ENCODE measurements around the gene KIF18A.

KIF18A gene

DNA sequence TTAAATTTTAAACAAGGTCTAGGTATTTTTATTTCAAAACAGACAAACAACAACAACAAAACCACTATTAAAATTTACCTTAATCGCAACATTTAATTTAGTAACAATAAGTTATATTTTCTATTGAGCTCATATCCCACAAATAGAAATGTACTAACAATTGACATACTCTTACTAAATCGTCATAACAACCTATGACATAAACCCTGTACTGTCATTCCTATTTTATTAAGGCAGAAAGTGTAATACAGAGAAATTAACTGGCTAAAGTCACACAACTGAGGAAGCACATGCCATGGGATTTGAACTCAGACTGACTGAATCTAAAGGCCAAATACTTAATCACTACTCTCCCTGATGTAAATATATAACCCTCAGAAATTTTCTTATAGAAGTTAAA, 3.0 kb downstream of the KIF18A start:
- TF ChIP-seq, protein P1, sequence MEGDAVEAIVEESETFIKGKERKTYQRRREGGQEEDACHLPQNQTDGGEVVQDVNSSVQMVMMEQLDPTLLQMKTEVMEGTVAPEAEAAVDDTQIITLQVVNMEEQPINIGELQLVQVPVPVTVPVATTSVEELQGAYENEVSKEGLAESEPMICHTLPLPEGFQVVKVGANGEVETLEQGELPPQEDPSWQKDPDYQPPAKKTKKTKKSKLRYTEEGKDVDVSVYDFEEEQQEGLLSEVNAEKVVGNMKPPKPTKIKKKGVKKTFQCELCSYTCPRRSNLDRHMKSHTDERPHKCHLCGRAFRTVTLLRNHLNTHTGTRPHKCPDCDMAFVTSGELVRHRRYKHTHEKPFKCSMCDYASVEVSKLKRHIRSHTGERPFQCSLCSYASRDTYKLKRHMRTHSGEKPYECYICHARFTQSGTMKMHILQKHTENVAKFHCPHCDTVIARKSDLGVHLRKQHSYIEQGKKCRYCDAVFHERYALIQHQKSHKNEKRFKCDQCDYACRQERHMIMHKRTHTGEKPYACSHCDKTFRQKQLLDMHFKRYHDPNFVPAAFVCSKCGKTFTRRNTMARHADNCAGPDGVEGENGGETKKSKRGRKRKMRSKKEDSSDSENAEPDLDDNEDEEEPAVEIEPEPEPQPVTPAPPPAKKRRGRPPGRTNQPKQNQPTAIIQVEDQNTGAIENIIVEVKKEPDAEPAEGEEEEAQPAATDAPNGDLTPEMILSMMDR (IDR thresholded peaks at IDR 0.05) = no peak

DNA sequence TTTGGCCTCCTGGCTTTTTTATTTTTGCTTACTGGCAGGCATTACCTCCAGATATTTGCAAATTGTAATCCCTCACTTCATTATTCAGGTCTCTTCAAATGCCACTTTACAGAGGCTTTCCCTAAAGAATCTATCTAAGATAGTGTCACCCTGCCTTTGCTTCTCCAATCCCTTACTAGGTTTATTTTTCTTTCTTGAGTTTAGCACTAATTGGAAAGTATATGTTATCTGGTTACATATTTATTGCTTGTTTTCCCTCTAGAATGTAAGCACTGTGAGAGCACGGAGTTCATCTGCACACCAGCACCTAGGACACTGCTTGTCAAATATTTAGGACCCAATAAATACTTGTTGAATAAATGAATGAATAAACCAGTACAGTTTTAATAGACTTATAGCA, 3.5 kb downstream of the KIF18A start:
- TF ChIP-seq, protein P1 (IDR thresholded peaks at IDR 0.05) = no peak

DNA sequence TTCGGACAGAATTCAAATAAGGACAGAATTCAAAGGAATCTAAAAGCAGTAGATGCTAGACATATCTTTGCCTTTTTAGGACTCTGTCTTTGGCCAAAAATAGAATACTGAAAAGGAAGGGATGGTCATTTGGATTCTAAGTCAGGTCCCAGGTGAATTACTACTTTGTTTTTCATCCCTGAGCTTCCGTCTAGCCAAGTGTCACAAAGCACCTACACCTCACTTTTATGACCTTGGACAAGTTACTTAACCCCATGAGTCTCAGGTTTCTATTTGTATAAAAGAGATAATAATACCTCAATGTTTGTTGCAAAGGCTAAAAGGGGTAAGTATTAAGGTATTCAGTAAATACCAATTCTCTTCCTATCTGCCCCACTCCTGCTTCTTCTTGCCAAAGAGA, 7.3 kb downstream of the KIF18A start:
- TF ChIP-seq, protein P1 (IDR thresholded peaks at IDR 0.05) = no peak

DNA sequence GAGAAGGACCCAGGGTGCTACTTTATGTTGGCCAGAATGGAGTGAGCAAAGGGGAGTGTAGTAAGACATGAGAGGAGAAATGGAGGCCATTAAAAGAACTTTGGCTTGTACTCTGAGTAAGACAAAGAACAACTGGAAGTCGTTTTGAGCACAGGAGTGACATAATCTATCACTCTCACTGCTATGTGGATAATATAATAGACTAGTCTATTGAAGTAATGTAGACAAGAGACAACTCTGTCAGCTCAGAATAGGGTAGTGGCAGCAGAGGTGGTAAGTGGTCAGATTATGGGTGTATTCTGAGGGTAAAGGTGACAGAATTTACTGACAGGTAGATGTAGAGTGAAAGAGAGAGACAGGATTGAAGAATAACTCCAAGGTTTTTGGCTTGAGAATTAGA, 8.2 kb downstream of the KIF18A start:
- TF ChIP-seq, protein P1 (IDR thresholded peaks at IDR 0.05) = no peak

DNA sequence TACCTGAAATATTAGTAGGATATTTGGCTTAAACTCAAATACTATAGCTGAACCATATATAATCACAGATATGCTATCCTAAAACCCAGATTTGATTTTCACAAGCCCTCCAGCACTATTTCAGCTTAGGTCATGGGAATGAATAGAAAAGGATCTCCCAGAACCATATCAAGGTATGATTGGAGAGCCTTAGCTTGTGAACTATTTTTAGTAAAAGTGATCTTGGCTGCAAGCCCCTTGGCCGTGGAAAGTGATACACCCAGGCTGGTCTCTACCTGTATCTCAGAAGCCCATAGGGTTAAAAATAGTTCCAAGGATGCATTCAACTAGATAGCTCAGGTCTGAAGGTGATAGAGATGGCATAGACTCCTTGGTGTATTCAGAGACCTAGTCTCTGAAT, 9.7 kb downstream of the KIF18A start:
- TF ChIP-seq, protein P1 (IDR thresholded peaks at IDR 0.05) = no peak

DNA sequence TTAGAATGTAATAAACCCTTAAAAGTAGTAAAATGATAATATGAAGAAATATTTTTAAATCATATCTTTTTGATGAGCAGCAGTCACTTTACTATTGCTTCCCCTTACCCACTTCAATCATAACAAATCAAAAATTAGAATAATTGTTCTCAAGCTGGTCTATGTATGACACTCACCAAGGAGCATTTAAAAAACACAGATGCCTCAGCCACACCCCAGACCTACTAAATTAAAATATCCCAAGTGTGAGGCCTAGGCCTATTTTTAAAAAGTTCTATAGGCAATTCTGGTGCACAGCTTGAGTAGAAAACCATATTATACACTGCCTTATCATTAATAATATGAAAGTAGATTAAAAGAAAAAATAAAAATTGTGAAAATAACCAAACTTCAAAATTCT, 15.2 kb downstream of the KIF18A start:
- TF ChIP-seq, protein P1 (IDR thresholded peaks at IDR 0.05) = no peak

DNA sequence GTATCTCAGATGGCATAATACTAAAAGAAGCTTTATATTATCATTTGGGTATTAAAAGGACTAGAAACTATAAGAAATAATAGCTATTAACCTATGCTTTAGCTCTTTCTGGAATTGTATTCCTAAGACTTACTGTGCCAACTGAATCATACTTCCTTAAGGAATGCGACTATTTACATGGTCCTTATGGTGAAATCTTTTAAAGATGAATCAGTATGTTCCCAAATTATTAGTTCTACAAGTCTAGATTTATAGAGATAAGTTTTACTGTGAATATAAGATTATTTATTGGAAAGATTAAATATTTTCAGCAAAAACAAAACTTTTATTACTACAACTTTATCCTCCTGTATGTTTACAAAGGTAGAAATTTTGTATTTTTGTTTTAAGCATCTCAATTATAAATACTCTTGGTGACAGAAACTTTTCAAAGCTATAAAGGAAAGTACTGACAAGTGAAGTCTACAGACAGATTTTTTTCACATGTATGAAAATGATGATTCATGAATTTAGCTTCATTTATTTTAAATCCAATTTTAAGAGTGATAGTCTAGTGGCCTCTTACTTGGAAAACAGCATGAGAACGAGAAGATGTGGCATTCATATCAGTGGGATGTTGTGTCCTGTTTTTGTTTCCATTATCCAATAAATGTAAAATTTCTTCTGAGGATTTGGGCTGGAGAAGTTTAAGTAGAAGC, 17.8 kb downstream of the KIF18A start:
- TF ChIP-seq, protein P1 (IDR thresholded peaks at IDR 0.05) = no peak

DNA sequence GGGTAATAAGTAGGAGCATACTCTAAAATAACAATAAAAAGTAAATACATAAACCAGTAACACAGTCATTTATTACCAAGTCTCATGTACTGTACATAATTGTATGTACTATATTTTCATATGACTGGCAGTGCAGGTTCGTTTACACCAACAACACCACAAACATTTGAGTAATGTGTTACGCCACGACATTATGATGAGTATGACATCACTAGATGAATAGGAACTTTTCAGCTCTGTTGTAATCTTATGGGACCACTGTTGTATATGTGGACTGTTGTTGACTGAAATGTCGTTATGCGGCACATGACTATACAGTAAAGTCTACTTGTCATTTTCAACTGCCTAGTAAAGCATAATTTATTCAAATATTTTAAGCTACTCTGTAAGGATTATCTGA, 18.6 kb downstream of the KIF18A start:
- TF ChIP-seq, protein P1 (IDR thresholded peaks at IDR 0.05) = no peak
